IPS-NIHi7 (cell line): ENCODE data around the gene KCNJ10.

Source experiments
- DNase-seq: peaks from one replicate; pipeline ENCODE4 v3.0.0; 2012; ENCODE audit warnings: mixed read lengths; ENCODE audit errors: extremely low spot score

KCNJ10 gene

DNA sequence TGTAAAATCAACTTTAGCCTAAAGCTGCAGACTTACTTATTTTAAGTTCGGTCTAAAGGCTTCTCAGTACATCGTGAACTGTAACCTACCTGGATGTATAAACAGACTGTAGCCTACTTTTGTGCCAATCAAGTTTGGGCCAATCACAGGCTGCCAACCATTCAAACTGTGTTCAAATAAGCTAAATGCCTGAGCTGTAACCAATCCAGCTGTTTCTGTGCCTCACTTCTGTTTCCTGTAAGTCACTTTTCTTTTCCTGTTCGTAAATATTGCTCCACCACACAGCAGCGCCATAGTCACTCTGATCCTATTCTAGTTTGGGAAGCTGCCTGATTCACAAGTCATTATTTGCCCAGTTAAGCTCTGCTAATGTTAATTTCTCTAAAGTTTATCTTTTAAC, 78.4 kb downstream of the KCNJ10 start:
- DNase-seq: no peak

DNA sequence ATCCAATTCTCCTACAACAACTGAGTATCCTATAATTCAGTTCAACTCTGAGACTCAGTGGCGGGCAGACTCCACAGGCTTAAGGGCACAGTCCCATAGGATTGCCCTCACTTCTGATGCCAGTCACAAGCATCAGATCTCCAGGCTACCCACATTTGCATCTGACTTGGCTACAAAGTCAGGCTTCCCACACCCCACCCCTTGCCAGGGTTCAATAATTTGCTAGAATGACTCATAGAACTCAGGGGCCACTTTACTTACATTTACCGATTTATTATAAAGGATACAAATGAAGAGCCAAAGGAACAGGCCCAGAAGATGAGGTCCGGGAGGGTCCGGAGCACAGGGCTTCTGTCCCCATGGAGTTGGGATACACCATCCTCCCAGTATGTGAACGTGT, 80.0 kb downstream of the KCNJ10 start:
- no peak for DNase-seq

DNA sequence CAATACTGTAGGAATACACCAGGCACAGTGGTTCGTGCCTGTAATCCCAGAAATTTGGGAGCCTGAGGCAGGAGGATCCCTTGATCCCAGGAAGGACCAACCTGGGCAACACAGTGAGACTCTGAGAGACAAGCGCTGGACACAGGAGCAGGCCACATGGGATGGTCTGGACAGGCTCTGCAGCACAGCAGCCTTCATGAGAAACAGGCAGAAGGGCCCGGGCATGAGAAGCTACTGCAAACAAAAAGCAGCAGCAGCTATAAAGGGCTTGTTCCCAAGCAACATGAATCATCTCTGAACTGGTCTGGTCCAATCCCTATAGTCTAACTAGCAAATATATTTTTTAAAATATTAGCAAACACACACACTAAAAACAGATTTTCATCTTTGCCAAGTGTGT, 80.4 kb downstream of the KCNJ10 start:
- no peak for DNase-seq

DNA sequence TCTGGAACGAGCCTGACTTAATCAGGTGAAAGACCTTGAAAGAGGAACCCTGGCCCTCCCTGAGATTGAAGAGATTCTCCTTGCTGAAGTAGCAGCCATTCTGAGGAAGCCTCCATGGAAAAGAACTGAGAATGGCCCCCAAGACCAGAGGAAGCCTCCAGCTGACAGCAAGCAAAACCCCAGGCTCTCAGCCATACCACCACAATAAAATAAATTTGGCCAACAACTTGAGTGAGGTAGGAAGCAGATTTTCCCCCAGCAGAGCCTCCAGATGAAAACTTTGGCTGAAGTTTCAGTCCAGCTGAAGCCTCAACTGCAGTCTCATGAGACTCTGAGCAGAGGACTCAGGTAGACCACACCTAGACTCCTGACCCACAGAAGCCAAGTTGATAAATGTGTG, 82.0 kb downstream of the KCNJ10 start:
- no peak for DNase-seq

DNA sequence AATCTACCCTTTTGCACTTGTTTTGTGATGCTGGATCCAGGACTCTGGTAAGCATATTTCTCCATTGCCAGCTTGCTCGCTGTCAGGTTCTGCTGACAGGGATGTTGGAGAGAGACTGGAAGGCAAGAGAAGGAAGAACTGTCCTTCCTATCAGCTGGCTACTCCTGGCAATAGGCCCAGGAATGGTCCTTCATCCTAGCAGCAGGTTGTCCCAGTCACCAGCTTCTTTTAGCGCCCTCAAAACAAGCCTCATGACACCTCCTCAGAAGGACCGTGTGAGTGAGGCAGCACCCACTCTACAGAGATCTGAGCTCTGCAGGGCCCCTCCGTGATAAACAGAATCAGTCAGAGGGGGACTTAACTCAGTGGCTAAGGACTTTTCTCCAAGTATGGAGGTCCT, 82.8 kb downstream of the KCNJ10 start:
- DNase-seq: no peak

DNA sequence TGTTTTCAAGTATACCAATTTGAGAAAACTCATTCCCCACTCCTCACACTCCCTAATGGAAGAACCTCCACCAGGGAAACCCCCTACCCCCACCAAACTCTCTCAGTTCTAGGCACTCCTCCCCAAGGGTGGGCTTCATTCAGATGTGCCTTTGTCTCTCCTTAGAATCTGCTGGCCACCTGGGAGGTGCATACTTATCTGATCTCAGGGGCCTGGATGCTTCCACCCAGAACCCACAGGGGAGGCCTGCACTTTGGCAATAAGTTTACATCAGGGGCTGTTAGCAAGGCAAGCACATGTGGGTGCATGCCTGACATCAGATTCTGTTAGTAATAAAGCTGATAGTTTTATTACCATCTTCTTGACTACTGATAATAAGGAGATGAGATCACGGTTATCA, 83.4 kb downstream of the KCNJ10 start:
- DNase-seq: no peak

DNA sequence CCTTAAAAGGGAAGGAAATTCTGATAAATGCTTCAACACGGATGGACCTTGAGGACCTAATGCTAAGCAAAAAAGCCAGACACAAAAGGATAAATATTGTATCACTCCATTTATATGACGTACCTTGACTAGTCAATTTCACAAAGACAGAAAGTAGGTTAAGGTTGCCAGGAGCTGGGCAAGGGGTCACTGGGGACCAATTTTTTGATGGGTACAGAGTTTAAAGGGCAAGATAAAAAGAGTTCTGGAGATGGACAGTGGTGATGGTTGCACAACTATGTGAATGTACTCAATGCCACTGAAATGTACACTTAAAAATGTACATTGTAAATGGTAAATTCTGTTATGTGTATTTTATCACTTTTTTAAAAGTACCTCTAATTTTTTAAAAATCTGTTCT, 83.9 kb downstream of the KCNJ10 start:
- no peak for DNase-seq

DNA sequence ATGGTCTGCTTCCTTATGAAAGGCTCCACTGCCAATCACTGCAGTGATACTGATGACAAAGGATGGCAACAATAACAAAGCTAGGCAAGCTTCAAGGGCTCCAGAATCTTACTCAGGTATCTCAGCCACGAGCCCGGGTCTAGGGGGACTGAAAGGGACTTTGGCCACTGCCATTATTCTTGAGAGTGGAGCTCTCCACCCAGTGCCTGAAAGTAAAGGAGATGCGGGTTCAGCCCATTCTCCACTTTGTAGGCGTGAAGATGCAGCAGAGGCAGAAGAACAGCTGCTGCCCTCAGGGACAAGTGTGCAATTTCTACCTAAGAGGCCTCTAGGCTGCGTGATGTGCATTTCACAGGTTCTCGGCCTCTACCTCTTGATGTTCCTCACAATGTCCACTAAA, 84.5 kb downstream of the KCNJ10 start:
- DNase-seq: no peak

DNA sequence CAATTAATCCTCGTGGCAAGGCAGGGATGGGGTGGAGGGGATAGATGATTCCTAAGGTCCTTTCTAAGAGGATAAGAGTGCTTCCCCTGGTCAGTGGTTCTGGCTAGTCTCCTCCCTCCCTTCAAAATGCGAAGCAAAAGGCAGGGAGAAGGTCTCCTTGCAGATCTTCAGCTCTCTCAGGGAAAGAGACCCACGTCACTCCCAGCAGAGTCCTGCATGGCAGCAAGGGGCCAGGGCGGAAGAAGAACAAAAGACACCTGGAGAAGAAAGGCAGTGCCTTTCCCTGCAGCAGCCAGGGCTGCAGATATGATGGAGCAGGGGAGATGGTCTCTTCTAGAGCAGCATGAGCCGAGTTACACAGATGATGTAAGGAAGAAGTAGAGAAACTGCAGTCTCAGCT, 86.3 kb downstream of the KCNJ10 start:
- DNase-seq: no peak

DNA sequence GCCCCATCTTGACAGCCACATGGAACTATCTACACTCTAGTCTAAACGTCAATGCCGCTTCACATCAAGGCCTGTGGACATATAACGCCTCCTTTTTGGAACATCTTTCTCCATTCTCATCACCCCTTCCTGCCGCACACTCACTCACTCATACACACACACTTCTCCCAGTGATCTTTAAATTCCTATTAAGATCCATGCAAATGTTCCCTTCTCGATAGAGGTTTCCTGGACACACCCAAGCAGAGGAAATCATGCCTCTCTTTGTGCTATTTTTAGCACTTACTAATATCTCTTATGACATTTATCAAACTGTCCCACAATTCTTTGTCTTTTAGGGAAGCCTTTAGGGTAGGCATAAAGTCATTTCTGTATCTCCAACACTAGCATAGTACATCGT, 87.7 kb downstream of the KCNJ10 start:
- no peak for DNase-seq

DNA sequence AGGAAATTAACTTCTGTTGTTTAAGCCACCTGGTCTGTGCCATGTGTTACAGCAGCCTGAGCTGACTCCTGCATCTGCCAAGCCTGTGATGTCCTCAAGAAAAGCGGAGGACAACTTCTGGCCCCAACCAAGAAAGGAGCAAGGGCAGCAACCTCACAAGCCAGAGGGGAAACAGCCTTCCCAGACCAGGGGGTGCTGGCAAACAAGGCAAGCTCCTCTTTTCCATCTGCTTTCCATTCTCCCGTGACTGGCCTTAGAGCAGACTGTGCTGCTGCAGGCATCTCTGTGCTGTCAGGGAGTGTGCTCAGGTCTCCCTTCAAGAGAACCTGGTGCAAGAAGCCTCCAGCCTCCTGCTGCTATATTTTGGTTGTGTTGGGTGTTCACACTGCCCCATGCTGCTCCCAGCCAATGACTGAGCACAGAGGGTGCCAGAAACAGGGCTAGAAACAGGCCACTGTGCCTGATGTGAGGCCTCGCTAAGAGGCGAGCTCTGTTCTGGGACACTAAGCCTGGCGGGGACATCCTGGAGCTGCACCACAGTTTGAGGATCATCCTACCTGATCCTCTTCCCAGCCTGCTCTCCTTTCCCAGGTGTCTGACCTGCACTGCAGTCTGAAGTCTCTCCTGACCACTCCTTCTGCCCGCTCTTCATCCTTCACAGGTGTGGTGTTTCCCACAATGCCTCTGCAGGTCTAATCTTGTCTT, 88.5 kb downstream of the KCNJ10 start:
- DNase-seq: no peak

DNA sequence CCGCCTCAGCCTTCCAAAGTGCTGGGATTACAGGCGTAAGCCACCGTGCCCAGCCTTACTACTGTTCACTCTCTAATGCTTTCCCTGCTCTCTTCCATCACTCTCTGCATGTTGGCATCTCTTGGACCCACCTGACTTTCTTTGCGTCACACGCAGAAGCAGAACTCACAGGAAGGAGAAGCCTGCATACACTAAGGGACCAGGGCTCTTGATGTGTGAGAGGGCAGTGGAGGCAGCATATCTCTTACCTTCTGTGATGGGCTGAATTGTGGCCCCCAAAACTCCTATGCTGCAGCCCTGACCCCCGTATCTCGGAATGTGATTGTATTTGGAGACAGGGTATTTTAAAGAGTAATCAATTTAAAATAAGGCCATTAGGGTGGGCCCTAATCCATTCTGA, 89.2 kb downstream of the KCNJ10 start:
- DNase-seq: no peak

DNA sequence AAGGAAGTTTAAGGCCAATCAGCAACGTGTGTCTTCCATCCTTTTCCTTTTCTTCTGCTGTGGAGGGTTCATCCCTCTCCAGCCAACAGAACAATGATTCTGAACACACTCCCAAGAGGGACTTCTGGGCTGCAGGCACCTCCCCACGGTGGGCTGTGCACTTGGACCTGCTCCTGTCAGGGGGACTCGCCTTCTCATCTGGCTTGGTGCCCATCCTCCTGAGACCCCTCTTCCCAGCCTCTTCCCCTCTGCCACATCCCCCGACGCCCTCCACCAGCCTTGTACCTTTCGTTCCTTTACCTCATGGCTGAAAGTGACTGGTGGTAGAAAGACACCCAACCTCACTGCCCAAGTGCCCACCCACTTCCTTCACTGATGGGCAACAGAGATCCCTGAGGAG, 89.9 kb downstream of the KCNJ10 start:
- DNase-seq: no peak

DNA sequence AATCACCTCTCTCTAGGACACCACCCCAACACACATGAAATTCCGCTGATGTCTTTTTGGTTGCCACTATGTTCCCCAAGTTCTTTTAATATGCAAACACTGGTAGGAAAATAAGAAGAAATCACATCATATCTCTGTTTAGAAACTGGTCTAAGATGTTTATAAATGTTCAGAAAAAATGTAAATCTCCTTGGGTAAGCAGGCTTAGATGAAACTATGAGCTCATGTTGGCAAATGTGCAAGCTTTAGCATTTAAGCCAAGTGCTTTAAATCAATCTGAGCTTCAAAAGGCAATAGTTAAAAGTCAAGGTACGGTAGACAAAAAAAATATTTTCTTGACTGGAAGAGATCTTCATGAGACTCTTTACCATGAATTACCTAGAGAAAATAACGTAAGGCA, 90.7 kb downstream of the KCNJ10 start:
- DNase-seq: no peak

DNA sequence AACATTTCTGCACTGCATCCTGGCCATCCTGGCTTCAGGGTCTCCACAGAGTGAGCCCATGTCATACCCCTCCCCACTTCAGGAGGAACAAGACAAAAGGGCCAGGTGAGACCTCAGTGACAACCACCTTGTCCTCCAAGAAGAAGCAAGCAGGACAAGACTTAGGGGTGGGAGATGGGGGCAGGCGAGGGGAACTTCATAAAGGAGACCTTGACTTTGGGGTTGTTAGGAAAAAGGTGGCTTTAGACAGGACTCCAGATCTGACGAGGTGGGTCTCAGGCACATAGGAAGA, 91.9 kb downstream of the KCNJ10 start:
- no peak for DNase-seq

DNA sequence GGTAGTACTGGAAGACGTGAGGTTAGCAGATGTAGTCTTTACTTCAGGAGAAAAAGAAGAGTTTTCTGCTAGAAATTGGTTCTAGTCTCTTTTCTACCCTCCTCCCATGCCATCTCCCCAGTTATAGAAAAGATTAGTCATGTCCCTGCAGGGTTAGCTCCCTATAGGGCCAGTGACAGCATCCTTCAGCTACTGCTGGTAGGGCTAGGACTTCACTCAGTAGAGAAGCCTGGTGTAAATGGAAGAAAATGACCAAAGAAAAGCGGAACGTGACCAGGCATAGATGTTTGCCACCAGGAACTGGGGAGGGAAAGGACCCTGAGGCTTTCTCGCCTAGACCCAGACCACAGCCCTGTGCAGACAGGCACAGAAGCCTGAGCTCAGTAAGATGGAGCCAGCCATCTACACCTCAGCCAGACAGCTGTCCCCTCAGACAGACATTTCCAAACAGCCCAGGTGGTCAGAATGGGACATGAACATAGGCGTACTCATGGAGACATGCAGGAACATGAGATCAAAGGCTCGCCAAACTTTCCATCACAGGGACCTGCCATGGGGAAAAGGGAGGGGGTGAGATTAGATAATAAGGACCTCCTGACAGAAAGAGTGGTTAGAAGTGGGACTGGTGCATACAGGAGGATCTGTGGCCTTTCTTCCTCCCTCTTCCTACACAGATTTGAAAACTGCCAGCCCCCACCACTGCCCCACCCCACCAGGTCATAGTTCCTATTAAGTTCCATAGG, 92.4 kb downstream of the KCNJ10 start:
- no peak for DNase-seq

DNA sequence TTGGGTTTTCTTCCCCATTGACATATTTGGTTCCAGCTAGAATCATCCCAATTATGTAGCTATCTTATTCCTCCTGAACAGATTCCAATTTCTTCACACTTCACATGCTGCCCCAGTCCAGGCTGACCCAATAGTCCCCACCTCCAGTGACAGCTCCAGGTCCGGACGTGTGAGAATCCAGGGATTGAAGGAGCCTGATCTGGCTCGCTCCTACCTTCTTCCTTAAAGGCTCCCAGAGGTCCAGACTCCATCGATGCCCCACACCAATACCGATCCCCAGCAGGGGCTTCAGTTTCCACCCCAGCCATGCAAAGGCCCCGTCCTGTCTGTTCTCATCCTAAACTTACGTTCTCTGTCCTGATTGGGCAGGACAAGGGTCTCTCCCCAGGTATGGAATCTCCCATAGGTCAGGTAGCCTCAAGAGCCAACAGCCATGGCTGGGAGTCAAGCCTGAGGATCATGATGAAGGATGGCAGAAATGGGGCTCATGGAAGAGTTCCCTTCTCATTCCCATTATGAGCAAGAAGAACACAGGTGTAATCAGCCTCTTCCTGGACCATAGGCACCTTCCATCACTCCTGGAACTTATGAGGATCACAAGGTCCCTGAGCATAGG, 95.5 kb downstream of the KCNJ10 start:
- no peak for DNase-seq

DNA sequence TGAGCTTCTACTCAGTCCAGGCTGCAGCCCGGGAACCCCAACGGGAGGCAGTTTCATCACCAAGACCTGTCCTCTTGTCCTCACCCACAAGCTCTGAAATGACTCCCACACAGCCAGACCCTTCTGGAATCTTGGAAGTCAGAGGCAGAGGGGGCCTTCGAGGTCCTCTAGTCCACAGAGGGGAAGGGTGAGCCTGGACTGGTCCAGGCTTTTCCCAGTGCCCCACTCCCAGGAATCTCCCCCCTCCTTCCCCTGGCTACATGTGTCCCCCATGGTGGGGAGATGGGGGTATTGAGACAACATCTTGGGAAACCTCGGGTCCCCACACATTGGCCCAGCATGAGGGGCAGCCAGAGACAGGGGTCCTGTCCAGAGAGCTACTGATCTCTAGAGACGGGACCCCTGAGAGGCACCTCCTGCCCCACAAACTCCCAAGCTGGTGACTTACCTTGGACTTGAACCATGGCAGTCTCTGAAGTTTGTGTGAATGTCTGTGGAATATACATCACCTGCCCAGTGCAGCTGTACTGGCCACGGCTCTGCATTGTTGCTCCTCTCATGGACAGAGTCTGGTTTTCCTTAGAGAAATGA, 96.5 kb downstream of the KCNJ10 start:
- no peak for DNase-seq

DNA sequence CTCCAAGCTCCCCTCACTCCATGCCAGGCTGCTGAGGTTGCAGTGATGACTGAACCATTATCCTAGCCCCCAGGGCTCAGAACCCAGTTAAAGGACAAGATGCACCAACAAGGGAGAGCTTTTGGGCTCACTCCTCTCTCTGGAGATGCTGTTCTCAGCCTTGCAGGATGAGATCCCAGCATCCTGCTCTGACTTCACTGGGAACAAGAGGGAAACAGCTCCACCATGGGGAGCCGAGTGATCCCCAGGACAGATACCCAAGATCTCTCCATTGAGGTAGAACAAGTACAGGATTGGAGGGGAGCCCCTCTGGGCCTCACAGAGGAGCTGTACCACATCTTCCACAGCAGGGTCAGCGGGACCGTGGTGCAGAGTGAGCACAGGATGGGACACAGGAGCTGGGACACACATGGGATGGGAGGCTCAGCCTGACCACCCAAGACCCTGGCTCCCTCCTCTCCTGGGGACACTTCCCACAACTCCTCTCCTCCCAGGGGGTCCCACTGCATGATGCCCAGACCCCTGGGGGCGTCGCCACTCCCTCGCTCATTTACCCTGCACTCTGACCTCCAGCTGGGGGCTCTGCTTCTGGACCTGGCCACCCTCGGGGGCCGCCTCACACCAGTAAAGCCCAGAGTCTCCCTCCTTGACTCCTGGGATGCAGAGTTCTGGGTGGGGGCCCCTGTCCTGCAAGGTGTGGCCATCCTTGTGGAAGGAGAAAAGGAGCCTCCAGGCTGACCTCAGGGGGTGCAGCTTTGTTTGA, 97.3 kb downstream of the KCNJ10 start:
- DNase-seq: no peak

DNA sequence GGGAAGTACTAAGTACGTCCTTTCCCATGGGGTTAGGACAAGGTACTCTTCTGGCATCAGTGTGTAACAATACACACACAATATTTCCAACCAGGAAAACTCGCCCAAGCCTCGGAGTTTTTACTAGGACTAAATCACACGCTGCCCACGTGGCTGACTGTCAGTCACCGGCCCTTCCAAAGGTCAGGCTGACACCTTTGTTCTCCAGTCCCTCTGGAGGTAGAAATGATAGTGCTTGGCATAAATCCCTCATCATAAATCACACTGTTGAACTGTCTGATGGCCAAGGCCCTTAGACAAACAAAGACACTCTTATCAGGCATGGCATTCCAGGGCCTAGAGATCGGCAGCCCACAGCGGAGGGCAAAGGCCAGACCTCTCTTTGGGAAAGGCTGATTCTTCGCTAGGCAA, 99.0 kb downstream of the KCNJ10 start:
- DNase-seq: no peak

DNA sequence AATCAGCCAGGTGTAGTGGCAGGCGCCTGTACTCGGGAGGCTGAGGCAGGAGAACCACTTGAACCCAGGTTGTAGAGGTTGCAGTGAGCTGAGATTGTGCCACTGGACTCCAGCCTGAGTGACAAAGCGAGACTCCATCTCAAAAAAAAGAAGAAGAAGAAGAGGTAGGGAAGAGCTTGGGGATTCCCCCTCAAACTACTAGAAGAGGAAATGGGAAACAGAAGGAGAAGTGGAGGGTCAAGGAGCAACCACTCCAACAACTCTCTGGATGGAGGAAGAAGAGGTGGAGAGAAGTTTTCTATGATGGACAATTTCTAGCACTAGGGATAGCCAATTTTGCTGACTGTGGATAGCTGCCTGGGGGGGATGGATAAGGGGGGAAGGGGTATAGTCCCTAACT, 101.1 kb downstream of the KCNJ10 start:
- no peak for DNase-seq

DNA sequence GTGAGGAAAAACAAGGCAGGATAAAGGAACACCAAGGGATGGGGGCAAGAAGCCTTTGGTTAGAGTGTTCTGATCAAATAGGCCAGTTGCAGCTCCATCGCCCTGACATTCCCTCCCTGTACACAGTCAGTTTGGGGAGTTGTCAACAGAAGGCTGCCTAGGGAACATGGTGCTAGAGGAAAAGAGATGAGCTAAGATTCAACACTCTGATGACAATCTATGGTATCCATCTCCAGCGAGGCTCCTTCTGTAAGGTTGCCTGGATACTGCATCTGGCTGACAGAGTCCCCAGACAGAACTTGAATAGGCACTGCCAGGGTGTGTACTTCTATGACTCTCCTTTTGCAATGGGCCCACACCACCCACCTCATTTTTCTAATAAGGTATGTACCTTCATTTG, 104.7 kb downstream of the KCNJ10 start:
- no peak for DNase-seq
